Loucy (cell line): ENCODE data around the gene CLEC4D.

Experiments used
- H2AFZ ChIP-seq: fragments of 200-600 bp; sonication (generic); 2 replicates; pipeline ENCODE4 v1.6.0; 2016; ENCODE audit warnings: antibody characterized with exemption, mild to moderate bottlenecking, low read length, moderate library complexity
- H3F3A ChIP-seq: fragments of 200-600 bp; 2 replicates; pipeline ENCODE4 v1.6.0; 2016; ENCODE audit warnings: antibody characterized with exemption, low read depth, mild to moderate bottlenecking
- H3K27me3 ChIP-seq: fragments of 200-600 bp; sonication (generic); 2 replicates; pipeline ENCODE4 v1.6.1; 2014; ENCODE audit warnings: low read length, mild to moderate bottlenecking; ENCODE audit not compliant: insufficient read depth, poor library complexity, severe bottlenecking
- H3K36me3 ChIP-seq: fragments of 200-600 bp; sonication (generic); 2 replicates; pipeline ENCODE4 v1.6.1; 2016; ENCODE audit warnings: low read length; ENCODE audit not compliant: insufficient read depth
- H3K4me1 ChIP-seq: fragments of 200-600 bp; sonication (generic); 2 replicates; pipeline ENCODE4 v1.5.1; 2014; ENCODE audit warnings: low read length, mild to moderate bottlenecking; ENCODE audit not compliant: insufficient read depth, poor library complexity, severe bottlenecking
- H3K4me2 ChIP-seq: fragments of 200-600 bp; sonication (generic); 2 replicates; pipeline ENCODE4 v1.6.0; 2014; ENCODE audit warnings: antibody characterized with exemption, low read length, low read depth, mild to moderate bottlenecking; ENCODE audit not compliant: poor library complexity, severe bottlenecking
- H3K4me3 ChIP-seq: fragments of 200-600 bp; sonication (generic); 2 replicates; pipeline ENCODE4 v1.5.1; 2014; ENCODE audit warnings: low read length, mild to moderate bottlenecking, mixed read lengths; ENCODE audit not compliant: poor library complexity, severe bottlenecking
- H3K79me2 ChIP-seq: fragments of 200-600 bp; sonication (generic); 2 replicates; pipeline ENCODE4 v1.6.1; 2014; ENCODE audit warnings: low read length; ENCODE audit not compliant: insufficient read depth
- H3K9ac ChIP-seq: fragments of 200-600 bp; sonication (generic); 2 replicates; pipeline ENCODE4 v1.6.0; 2014; ENCODE audit warnings: mild to moderate bottlenecking, low read depth, low read length, moderate library complexity; ENCODE audit not compliant: poor library complexity, severe bottlenecking
- H3K9me2 ChIP-seq: fragments of 200-600 bp; sonication (generic); replicated peaks from 2 replicates; pipeline ENCODE4 v1.6.1; 2016; ENCODE audit warnings: low read depth, low read length, mixed read lengths
- H3K9me3 ChIP-seq: fragments of 200-600 bp; sonication (generic); 2 replicates; pipeline ENCODE4 v1.6.1; 2014; ENCODE audit warnings: mild to moderate bottlenecking, antibody characterized with exemption, low read length, low read depth; ENCODE audit not compliant: insufficient read depth
- H4K20me1 ChIP-seq: fragments of 200-600 bp; sonication (generic); 2 replicates; pipeline ENCODE4 v1.6.0; 2014; ENCODE audit warnings: antibody characterized with exemption, low read length, mild to moderate bottlenecking; ENCODE audit not compliant: insufficient read depth, poor library complexity, severe bottlenecking
- CTCF ChIP-seq: fragments of 200-600 bp; sonication (generic); conservative IDR thresholded peaks from 2 replicates; pipeline ENCODE4 v1.5.1; 2014; ENCODE audit warnings: mild to moderate bottlenecking, antibody characterized with exemption, low read length
- EZH2phosphoT487 ChIP-seq: fragments of 200-600 bp; IDR thresholded peaks from 2 replicates; pipeline ENCODE4 v1.6.1; 2018; ENCODE audit warnings: antibody characterized with exemption, mild to moderate bottlenecking, moderate library complexity, borderline replicate concordance

CLEC4D gene

DNA sequence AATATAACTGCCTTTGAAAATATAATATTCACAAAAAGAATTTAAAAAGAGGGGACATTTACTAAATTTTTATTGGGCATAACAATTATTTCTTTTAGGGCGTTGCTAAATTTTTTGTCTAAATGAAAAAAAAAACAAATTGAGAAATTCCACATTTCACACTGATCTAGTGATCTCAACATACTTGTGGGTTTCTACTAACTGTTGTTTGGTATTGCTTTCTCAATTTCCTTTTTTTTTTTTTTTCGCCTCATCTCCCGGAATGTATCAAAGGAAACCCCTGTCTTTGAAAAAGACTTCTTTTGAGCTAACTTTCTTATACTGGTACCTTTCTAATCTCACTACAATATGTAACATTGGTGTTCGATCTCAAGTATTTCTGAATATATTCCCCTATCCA, at the start of gene CLEC4D:
Gene CLEC4D, plus strand, starts transcription at position 248 of the 400 bp plus-strand sequence. CDS start 230 bp downstream, outside the sequence.
- H2AFZ ChIP-seq = no peak within 1 kb of the TSS
- no peak within 1 kb of the TSS for H3K4me2 ChIP-seq
- H3K9ac ChIP-seq = no peak within 1 kb of the TSS
- no peaks in the 10 kb centered on the region for H3K79me2 ChIP-seq
- no peaks in the 10 kb centered on the region for H3F3A ChIP-seq
- H3K36me3 ChIP-seq = no peaks in the 10 kb centered on the region
- TF ChIP-seq EZH2phosphoT487 = no peak
- TF ChIP-seq CTCF = no peak
- no peaks in the 10 kb centered on the region for H3K27me3 ChIP-seq
- H4K20me1 ChIP-seq = no peaks in the 10 kb centered on the region
- no peaks in the 10 kb centered on the region for H3K9me3 ChIP-seq
- H3K4me1 ChIP-seq = peaks cover 17% of the 10 kb centered on the region
- no peaks in the 10 kb centered on the region for H3K9me2 ChIP-seq
- no peak within 1 kb of the TSS for H3K4me3 ChIP-seq

GRCh38 chr12:8465301-8465996, 47.9 kb upstream of the CLEC4D start:
- H3K9me2 ChIP-seq = no peaks in the 10 kb centered on the region
- H3K4me2 ChIP-seq = no peak overlapping the region
- H3K4me3 ChIP-seq = no peak overlapping the region
- no peak for TF ChIP-seq CTCF
- no peak for TF ChIP-seq EZH2phosphoT487
- no peak overlapping the region for H3K9ac ChIP-seq
- no peaks in the 10 kb centered on the region for H3K27me3 ChIP-seq
- H3K36me3 ChIP-seq = no peaks in the 10 kb centered on the region
- H3K4me1 ChIP-seq = no peaks in the 10 kb centered on the region
- H3K9me3 ChIP-seq = no peaks in the 10 kb centered on the region
- no peaks in the 10 kb centered on the region for H3F3A ChIP-seq
- H3K79me2 ChIP-seq = no peaks in the 10 kb centered on the region
- H4K20me1 ChIP-seq = no peaks in the 10 kb centered on the region
- no peak overlapping the region for H2AFZ ChIP-seq

DNA sequence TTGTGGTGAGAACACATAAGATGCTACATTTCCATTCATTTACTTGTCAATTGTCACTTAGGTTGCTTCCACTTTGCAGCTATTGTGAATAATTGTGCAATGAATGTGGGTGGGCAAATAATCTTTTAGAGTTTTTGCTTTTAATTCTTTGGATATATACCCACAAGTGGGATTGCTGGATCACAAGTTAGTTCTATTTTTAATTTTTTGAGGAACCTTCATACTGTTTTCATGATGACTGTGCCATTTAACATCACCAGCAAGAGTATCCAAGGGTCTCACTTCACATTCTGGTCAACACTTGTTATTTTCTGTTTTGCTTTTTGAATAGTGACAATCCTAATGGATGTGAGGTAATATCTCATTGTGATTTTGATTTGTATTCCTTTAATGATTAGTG, 47.1 kb upstream of the CLEC4D start:
- H3K4me1 ChIP-seq = no peaks in the 10 kb centered on the region
- no peaks in the 10 kb centered on the region for H3K9me2 ChIP-seq
- TF ChIP-seq CTCF (no peak), EZH2phosphoT487 (no peak)
- H3K4me3 ChIP-seq = no peak overlapping the region
- no peaks in the 10 kb centered on the region for H3K9me3 ChIP-seq
- H3K36me3 ChIP-seq = no peaks in the 10 kb centered on the region
- no peaks in the 10 kb centered on the region for H3K79me2 ChIP-seq
- no peak overlapping the region for H2AFZ ChIP-seq
- H3K9ac ChIP-seq = no peak overlapping the region
- H3F3A ChIP-seq = no peaks in the 10 kb centered on the region
- H3K4me2 ChIP-seq = no peak overlapping the region
- no peaks in the 10 kb centered on the region for H3K27me3 ChIP-seq
- H4K20me1 ChIP-seq = no peaks in the 10 kb centered on the region
